Esophagus muscularis mucosa (tissue), 4 donors: ENCODE data around the gene CCNI2. TPM values are rescaled to one million over a fixed set of nuclear protein-coding genes. Genes with fewer than 3 reads are reported as not detected.

ENCODE experiments used
- DNase-seq: peaks from one replicate; pipeline ENCODE4 v3.0.0-alpha.2; 2017; ENCODE audit errors: extremely low spot score
- H3K27ac ChIP-seq, 4 donors: fragments of 200-600 bp; sonication (generic); replicated peaks in 1 of 4; 1 replicate in 3 of 4; 2 replicates in 1 of 4; pipeline ENCODE4 v1.5.1; 2016 to 2019; ENCODE audit warnings: mild to moderate bottlenecking in 1 of 4
- H3K27me3 ChIP-seq, 4 donors: fragments of 200-600 bp; sonication (generic); one replicate each; pipeline versions ENCODE4 v1.5.1 to v1.6.0; 2016 to 2019
- H3K36me3 ChIP-seq, 4 donors: fragments of 200-600 bp; sonication (generic); one replicate each; pipeline ENCODE4 v1.5.1; 2016 to 2019
- H3K4me1 ChIP-seq, 4 donors: fragments of 200-600 bp; sonication (generic); one replicate each; pipeline ENCODE4 v1.5.1; 2016 to 2019
- H3K4me3 ChIP-seq, 4 donors: fragments of 200-600 bp; sonication (generic); 1 replicate in 2 of 4; 2 replicates in 2 of 4; pipeline ENCODE4 v1.5.1; 2016 to 2019; ENCODE audit warnings: mild to moderate bottlenecking in 4 of 4, moderate library complexity in 1 of 4
- H3K9me3 ChIP-seq, 4 donors: fragments of 200-600 bp; sonication (generic); 1 replicate in 3 of 4; 2 replicates in 1 of 4; pipeline ENCODE4 v1.5.1; 2016 to 2019
- CTCF ChIP-seq, 3 experiments: fragments of 200-600 bp in 2 of 3; fragments of 450-650 bp in 1 of 3; sonication (generic) in 2 of 3; IDR thresholded peaks; one replicate each; pipeline ENCODE4 v1.5.1; 2017 to 2019; ENCODE audit warnings: antibody characterized with exemption in 3 of 3, mild to moderate bottlenecking in 2 of 3, moderate library complexity in 1 of 3
- EP300 ChIP-seq: sonication (generic); formaldehyde crosslinking; IDR thresholded peaks from one replicate; pipeline ENCODE4 v1.6.1; 2017; ENCODE audit warnings: antibody characterized with exemption
- POLR2A ChIP-seq: fragments of 450-650 bp; IDR thresholded peaks from one replicate; pipeline ENCODE4 v1.6.1; 2017; ENCODE audit warnings: antibody characterized with exemption, moderate library complexity, mild to moderate bottlenecking, low read depth
- POLR2AphosphoS5 ChIP-seq, 2 donors: sonication (generic); formaldehyde crosslinking; IDR thresholded peaks; one replicate each; pipeline ENCODE4 v1.6.1; 2017; ENCODE audit warnings: antibody characterized with exemption in 2 of 2
- WGBS: methylation state at CpG from one replicate; pipeline ENCODE4 v1.1.5; 2018; 5-methylcytosine and 5-hydroxymethylcytosine counted together
- intact Hi-C: fragments of 100-400 bp; cut with DNase I; formaldehyde crosslinking; loops from one replicate; pipeline ENCODE4 v1.15.1; 2023
- total RNA-seq, 4 donors: library from RNA; depleted of rRNA; stranded (reverse); fragments of >200 nt; gene quantifications; one replicate each; pipeline versions ENCODE4 v1.1.0 to v1.2.1, GENCODE V29; 2016

The CCNI2 gene
- total RNA-seq, 4 donors from 2014 or later, result 0.39 TPM; not detected in 3

- WGBS, result 94% methylated on average over 2 of the region's 2 CpGs
- intact Hi-C loops, result no loop called here
- no peaks in the 10 kb centered on the region for H3K9me3 ChIP-seq
- DNase-seq, result no peak
- H3K27ac ChIP-seq, result no peak overlapping the region
- no peak for TF ChIP-seq CTCF (IDR thresholded peaks at IDR 0.05)
- no peak for TF ChIP-seq POLR2AphosphoS5 (IDR thresholded peaks at IDR 0.05)
- TF ChIP-seq POLR2A, result no peak
- no peak for TF ChIP-seq EP300
- peaks cover 3 to 11% (median 10%) of the 10 kb centered on the region in 4 donors for H3K4me1 ChIP-seq
- peaks cover 3 to 50% (median 10%) of the 10 kb centered on the region in 4 donors for H3K27me3 ChIP-seq
- H3K36me3 ChIP-seq, result no peaks in the 10 kb centered on the region
- no peak overlapping the region for H3K4me3 ChIP-seq
Measured at GRCh38 chr5:132742158-132742557, 5.1 kb upstream of the CCNI2 start.

- peaks cover 6 to 54% (median 13%) of the 10 kb centered on the region in 4 donors for H3K27me3 ChIP-seq
- 91% methylated on average over 5 of the region's 5 CpGs for WGBS
- no peaks in the 10 kb centered on the region for H3K36me3 ChIP-seq
- H3K9me3 ChIP-seq, result no peaks in the 10 kb centered on the region
- TF ChIP-seq EP300 (no peak), POLR2AphosphoS5 (IDR thresholded peaks at IDR 0.05) (no peak), CTCF (IDR thresholded peaks at IDR 0.05) (no peak), POLR2A (no peak)
- no peak overlapping the region for H3K4me3 ChIP-seq
- H3K27ac ChIP-seq, result no peak overlapping the region
- peaks cover 8 to 14% (median 13%) of the 10 kb centered on the region in 4 donors for H3K4me1 ChIP-seq
- intact Hi-C loops, result no loop called here
- DNase-seq, result no peak
Measured at GRCh38 chr5:132742626-132743025, 4.6 kb upstream of the CCNI2 start.

- TF ChIP-seq CTCF (IDR thresholded peaks at IDR 0.05), result no peak
- TF ChIP-seq POLR2AphosphoS5 (IDR thresholded peaks at IDR 0.05), result no peak
- TF ChIP-seq EP300, result no peak
- no peak for TF ChIP-seq POLR2A
- intact Hi-C loops, result no loop called here
- Histone ChIP-seq H3K27me3 (peaks cover 9 to 67% (median 19%) of the 10 kb centered on the region in 4 donors), H3K27ac (no peak overlapping the region), H3K4me1 (peaks cover 9 to 13% (median 13%) of the 10 kb centered on the region in 4 donors), H3K4me3 (no peak overlapping the region), H3K9me3 (no peaks in the 10 kb centered on the region), H3K36me3 (no peaks in the 10 kb centered on the region)
- WGBS, result 83% methylated on average over 2 of the region's 2 CpGs
- no peak for DNase-seq
Measured at GRCh38 chr5:132744659-132745058, 2.6 kb upstream of the CCNI2 start.

GRCh38 chr5:132746592-132746953, 653 bp upstream of the CCNI2 start:
- no peaks in the 10 kb centered on the region for H3K9me3 ChIP-seq
- TF ChIP-seq POLR2A (no peak), EP300 (no peak), CTCF (IDR thresholded peaks at IDR 0.05) (no peak), POLR2AphosphoS5 (IDR thresholded peaks at IDR 0.05) (no peak)
- peaks cover 9 to 13% (median 13%) of the 10 kb centered on the region in 4 donors for H3K4me1 ChIP-seq
- peaks cover 0 to under 1% (median 0%) of the 10 kb centered on the region in 4 donors for H3K36me3 ChIP-seq
- DNase-seq, result peak; percentile 12
- H3K4me3 ChIP-seq, result peak overlapping the region; percentile 49 to 64 (median 52)
- intact Hi-C loops, result no loop called here
- no peak overlapping the region for H3K27ac ChIP-seq
- 33% methylated on average over 3 of the region's 3 CpGs for WGBS
- peaks cover 9 to 62% (median 19%) of the 10 kb centered on the region in 4 donors for H3K27me3 ChIP-seq
